Activated CD8-positive, alpha-beta memory T cell treated with anti-CD3 and anti-CD28 coated beads, Interleukin-2, amount 50 U/mL, for 24 hours (primary cell): ENCODE data around the gene POLR1H.

Source experiments
- DNase-seq: peaks from one replicate; pipeline ENCODE4 v3.0.0-alpha.2; 2020; ENCODE audit errors: extremely low read depth

Gene POLR1H

GRCh38 chr6:30096829-30097228 lies 35.8 kb downstream of the POLR1H start:
- DNase-seq = no peak

DNA sequence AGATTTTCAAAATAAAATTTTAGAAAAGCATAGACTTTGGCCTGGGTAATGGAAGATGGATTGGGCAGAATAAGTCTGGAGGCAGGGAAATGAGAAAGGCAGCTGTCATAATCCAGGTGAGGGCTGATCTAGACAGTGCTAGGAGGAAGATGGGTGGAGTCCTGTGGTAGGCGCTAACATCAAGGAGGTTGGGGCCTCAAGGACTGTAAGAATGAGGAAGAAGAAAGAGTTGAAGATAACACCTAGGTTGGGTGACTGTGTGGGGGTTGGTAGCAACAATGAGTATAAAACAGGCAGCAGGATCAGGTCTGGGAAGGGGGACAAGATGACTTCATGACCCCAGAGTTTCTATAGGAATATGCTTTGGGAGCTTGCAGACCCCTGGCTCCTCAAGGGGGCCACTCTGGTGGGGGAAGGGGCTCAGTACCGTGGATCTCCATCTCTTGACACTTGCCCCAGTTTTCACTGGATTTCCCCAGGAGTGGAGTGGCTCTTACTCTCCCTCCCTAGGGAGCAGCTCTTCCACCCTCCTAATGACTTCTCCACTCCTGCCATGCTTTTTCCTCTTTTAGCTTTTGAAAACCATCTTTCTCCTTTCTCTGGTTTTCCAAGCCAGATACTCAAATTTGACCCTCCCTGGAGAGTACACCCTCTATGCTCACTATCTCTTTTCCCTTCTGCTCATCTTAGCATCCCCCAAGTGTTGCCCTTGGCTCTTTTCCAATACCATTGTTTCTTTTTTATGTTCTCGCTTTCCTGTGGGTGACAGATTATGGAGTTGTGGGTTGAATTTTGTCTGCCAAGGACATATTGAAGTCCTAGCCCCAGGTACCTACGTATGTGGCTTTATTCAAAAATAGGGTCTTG lies 37.1 kb downstream of the POLR1H start:
- no peak for DNase-seq

- no peak for DNase-seq
Measured at GRCh38 chr6:30100154-30100553, 39.1 kb downstream of the POLR1H start.

- no peak for DNase-seq
Measured at GRCh38 chr6:30100585-30101443, 39.7 kb downstream of the POLR1H start.

DNA sequence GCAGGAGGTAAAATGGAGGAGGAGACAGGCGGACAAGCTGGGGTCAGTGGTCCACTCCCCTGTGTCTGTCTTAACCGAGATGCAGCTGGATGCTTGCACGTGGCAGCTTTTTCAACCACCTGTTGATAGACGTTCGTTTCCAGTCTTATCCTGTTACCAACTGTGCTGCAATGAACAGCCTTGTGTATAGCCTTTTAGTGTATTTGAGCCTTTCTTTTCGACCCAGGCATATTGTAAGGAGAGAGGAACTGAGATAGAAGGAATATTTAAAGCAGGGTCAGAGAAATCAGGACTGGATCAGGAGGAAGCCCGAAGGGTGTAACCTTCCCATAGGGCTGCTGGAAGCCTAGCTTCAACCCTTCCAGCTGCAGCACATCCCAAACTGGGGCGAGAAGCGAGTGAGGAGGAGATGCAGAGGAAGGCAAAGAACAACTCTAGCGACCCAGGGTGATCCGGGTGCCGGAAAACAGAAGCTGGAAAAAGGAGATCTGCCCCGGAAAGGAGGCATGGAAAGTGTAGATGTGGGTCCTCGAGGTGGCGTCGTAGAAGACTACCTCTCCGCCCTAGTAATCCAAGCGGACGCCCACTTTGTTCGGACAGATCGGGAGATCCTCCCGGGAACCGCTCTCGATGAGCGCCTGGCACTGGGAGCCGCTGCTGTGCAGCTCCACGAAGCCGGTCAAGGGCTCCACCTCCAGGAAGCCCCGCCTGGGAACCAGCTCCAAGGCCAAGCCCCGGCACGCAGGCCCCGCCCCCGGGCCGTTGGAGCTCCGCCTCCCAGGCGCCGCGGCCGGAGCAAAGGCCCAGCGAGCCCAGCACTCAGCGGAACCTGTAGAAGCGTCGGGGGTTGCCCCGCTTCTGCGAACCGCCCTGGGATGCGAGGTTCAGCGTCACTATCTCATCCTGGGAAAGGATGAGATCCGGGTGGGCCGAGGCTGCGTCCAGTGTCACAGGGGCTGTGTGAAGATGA lies 40.7 kb downstream of the POLR1H start:
- DNase-seq = peak; percentile 25

GRCh38 chr6:30102414-30102969 lies 41.4 kb downstream of the POLR1H start:
- no peak for DNase-seq

DNA sequence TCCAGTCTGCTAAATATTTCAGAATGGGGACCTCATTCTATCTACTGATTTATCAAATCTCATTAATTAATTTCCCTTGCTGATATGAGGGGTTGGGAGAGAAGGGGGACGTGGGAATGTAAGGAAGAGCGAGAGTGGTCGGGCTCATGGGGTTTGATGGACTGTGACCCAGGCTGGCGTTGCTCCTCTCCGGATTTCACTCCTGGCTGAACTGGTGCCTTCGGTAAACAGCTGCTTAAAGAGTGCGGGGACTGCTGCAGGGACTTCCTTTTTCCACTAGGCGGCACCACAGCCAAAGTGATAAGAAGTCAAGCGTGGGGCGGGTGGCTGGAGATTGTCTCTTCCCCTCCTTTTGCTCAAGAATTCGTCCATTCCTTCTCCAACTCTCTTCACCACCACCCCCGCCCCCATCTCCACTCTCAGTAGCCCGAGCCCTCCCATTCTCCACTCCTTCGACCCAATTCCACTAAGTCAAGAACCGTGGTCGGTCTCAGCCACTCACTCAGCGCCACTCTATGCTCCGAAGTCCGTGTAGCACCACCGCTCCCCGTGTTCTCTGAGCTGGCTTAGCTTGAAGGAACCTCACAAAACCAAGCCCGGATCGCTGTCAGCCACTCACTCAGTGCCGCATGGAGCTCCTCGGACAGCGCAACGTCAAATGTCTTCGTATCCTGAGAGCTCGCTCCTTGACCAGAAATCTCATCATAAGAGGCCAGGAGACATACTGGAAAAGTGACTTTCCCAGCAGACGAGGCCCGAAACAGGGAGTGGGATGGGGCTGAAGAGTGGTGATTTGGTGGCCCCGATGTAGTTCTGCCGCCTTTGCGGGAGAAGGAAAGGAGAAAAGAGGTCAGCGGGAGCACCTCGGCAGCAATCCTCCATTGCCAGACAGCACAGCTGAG lies 42.2 kb downstream of the POLR1H start:
- DNase-seq = peak; percentile 49

- no peak for DNase-seq
Measured at GRCh38 chr6:30103872-30104179, 42.8 kb downstream of the POLR1H start.

- DNase-seq = no peak
Measured at GRCh38 chr6:30104661-30105060, 43.6 kb downstream of the POLR1H start.

DNA sequence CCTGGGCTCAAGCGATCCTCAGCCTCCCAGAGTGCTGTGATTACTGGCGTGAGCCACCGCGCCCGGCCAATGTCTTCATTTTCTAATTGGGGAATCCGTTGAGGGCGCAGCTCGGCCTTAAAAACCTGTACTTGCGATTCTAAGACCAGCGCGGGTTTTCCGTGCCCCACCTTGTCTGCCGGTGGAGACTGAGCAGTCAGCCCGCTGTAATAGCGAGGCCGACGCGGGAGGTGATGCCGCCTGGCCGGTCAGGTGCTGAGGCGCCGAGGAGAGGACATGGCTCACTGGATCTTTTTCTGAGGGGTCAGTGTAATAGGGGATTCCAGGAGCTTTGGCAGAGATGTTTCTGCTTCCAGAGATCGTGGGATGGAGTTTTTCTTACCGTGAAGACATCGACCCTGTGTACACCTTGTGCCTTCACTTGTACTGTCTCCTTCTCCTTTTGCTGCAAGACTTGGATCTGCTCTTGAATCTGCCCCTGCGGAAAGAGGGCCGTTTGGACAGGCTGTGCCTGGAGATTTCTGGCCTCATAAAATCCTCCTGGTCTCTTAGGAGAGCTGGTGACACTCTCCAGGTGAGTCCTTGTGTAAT lies 50.3 kb downstream of the POLR1H start:
- no peak for DNase-seq

DNA sequence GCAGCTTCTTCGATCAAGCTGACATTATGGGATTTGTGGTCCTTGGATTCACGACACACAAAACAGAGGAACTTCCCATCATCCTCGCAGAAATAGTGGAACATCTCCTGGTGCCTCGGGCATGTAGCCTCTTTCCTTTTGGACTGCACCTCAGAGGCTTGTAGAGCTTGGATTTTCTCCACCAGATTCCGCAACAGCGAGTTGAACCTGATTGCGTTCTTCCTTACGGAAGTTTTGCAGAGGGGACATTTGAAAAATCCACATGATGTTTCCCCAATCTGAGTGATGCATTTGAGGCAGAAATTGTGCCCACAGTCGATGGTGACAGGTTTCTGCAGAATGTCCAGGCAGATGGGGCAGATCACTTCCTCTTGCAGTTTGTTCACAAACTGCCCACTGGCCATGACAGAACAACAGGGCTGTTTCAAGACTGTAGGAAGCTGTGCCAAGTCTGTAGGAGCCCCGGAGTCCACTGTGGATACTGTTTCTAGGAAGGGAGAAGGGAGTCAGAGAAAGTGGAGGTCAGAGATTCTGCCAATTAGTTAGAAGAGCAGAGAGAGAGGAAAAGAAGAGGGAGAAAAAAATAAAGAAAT lies 51.4 kb downstream of the POLR1H start:
- DNase-seq = no peak

DNA sequence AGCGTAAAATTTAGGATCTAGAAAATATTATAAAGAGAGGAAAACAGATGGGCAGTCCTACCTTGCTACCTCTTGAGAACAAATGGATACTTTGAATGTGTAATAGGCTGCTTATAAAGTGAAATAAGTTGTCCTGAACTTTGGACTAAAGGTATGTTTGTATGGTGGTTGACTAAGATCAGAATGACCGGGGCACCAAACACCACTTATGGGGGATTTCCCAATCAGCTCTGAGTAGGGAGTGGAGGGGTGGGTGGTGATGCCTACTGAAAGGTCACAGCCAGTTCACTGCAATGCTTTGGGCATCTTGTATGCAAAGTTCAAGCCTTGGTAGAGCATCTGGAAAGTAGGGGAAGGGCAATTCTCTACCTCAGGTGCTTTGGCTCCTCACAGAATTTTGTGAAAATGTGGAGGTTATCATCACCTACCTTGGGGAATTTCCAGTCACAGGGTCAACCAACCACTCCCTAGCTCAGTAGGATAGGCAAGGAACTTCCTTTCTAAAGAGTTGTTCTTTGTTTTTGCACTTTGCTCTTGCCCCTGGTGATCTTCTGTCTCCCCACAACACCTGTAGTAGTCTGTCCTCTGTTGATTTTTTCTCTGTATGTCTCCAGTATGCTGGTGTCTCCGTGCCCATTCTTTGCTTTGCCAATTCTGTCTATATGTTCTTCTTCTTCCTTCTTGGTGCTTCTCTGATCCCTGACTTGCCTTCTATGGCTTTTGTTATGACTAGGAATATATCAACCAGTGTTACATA lies 52.1 kb downstream of the POLR1H start, which contains the start of gene TRIM31:
Gene TRIM31, minus strand, starts transcription at position 88 of the 757 bp plus-strand sequence. CDS start 285 bp downstream, outside the sequence.
- DNase-seq = no peak

DNA sequence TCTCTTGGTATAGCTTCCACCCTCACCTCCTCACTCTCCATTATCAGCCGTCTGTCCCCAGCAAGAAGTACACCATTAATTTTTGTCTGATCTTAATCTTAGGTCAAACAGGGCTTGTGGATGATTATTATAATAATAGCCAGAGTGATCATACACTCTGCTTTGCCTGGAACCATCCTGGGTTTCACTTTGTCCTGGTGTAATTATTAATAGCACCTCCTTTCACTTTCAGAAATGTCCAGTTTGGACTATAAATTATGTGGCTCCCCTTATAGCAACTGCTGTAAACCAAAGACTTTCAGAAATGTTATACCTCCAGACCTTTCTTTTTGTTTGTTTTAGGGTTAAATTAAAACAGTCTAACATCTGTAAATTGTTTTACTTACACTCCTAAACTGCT lies 52.8 kb downstream of the POLR1H start:
- no peak for DNase-seq
